COR-L47 (cell line): Measurements from ENCODE around the gene ARID3B.
A peak's percentile ranks its signal among the peaks of the same experiment; 100 is the strongest.
"Not testable (repeated sequence)": the region's sequence is repeated elsewhere in the genome, so short reads cannot be mapped to it uniquely, and the experiment has no call there.

Experiments used
- DNase-seq: peaks from one replicate; lab custom pipeline; 2025; lab: John Stamatoyannopoulos, UW

Gene ARID3B, protein sequence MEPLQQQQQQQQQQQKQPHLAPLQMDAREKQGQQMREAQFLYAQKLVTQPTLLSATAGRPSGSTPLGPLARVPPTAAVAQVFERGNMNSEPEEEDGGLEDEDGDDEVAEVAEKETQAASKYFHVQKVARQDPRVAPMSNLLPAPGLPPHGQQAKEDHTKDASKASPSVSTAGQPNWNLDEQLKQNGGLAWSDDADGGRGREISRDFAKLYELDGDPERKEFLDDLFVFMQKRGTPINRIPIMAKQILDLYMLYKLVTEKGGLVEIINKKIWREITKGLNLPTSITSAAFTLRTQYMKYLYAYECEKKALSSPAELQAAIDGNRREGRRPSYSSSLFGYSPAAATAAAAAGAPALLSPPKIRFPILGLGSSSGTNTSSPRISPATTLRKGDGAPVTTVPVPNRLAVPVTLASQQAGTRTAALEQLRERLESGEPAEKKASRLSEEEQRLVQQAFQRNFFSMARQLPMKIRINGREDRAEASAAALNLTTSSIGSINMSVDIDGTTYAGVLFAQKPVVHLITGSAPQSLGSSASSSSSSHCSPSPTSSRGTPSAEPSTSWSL

GRCh38 chr15:74540761-74541493 lies at the start of gene ARID3B:
Gene ARID3B, plus strand, starts transcription at chr15:74541220. Its CDS starts 2,717 bp downstream, at chr15:74543937.
- DNase-seq, result peak; percentile 97

DNA sequence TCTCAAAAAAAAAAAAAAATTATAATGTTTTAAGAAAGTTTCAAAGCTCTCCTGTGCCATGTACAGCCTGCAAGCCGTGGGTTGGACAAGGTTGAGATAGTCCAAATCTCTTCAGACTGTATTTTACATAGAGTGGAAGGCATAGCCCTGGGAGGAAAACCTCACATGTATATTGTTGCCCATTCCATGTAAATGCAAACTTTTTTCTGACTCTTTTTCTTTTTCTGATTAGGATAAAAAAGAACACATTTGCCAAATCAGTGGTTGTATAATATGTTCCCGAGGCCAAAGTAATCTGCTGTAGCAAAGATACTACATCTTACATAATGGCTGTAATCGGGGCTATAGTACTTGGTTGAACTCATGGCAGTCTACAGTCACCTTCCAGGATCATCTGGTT lies 44.4 kb upstream of the ARID3B start:
- DNase-seq, result no peak

- DNase-seq, result peak; percentile 91
Observed at GRCh38 chr15:74497584-74497983, 43.4 kb upstream of the ARID3B start.

DNA sequence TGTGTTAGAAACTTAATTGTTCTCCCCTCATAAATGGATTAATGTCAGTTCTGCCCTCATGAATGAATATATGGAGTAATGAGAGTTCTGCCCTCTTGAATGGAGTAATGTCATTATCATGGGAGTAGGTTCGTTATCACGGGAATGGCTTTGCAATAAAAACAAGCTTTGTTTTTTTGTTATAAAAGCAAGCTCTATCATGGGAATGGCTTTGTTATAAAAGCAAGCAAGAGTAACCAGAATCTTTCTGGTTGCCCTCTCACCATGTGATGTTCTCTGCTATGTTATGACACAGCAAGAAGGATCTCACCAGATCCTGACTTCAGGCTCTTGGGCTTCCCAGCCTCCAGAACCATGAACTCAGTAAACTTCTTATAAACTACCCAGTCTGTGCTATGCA lies 41.7 kb upstream of the ARID3B start:
- DNase-seq, result no peak

- DNase-seq, result no peak
Observed at GRCh38 chr15:74500401-74500800, 40.6 kb upstream of the ARID3B start.

- DNase-seq, result no peak
Observed at GRCh38 chr15:74502301-74502700, 38.7 kb upstream of the ARID3B start.

DNA sequence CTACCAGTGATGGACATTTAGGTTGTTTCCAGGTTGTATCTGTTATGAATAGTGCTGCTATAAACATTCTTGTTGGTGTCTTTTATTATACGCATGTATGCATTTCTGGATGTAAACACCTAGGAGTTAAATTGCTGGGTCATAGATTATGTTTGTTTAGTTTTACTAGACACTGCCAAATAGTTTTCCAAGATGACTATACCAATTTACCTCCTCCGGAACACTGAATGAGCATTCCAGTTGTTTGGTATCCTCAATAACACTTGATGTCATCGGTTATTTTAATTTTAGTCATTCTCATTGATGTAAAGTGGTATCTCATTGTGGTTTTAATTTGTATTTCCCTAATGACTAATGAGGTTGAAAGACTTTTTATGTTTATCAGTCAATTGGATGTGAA lies 36.6 kb upstream of the ARID3B start:
- DNase-seq, result no peak

- DNase-seq, result no peak
Observed at GRCh38 chr15:74504836-74505235, 36.2 kb upstream of the ARID3B start.

DNA sequence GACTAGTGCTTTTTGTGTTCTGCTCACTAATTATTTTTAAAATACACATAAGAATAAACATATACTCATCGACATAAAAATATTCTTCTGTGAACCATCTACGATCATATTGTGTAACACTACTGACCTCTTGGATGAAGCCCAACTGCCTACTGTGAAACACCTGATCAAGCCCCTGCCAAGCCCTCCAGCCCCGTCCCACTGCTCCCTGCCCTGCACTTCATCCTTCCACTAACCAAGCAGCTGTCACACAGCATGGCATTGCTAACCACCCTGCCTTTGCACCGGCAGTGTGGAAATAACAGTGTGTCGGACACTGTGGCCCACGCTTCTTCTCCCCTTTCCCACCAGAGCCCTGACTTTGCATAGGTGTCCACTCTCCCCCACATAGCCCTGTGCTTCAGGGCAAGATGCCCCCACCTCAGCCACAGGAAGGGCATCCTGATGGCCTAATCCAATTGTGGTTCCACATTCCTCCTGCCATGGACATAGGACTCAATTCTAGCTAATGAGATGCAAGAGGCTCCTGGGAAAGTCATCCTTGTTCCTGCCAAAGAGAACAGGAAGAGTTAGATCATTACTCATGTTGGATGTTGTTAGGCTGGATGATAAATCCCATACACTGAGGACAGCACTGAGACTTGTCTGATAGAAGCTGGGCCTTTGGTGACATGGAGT lies 35.0 kb upstream of the ARID3B start:
- no peak for DNase-seq

DNA sequence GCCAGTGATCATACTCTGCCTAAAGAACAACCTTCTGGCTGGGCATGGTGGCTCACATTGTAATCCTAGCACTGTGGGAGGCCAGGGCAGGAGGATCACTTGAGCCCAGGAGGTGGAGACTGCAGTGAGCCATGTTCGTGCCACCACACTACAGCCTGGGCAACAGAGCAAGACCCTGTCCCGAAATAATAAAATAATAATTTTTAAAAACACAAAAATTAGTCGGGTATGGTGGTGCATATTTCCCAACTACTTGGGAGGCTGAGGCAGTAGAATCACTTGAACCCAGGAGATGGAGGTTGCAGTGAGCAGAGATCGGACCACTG lies 34.5 kb upstream of the ARID3B start:
- no peak for DNase-seq

GRCh38 chr15:74511583-74511982 lies 29.4 kb upstream of the ARID3B start:
- no peak for DNase-seq

DNA sequence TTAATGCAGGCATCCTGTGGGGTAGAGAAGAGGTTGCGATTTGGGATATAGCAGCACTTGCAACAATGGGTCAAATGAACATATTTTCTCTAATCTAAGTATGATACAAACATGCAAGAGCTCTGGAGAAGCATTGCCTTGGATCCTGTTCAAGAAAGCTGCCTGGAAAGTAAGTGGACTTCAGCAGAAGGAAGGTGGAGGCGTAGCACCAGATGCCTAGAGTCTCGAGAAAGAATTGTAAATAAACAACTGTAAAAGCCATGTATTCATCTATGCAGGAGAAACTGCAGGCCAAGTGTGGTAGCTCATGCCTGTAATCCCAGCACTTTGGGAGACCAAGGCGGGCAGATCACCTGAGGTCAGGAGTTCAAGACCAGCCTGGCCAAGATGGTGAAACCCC lies 27.0 kb upstream of the ARID3B start:
- DNase-seq, result not testable (repeated sequence)

DNA sequence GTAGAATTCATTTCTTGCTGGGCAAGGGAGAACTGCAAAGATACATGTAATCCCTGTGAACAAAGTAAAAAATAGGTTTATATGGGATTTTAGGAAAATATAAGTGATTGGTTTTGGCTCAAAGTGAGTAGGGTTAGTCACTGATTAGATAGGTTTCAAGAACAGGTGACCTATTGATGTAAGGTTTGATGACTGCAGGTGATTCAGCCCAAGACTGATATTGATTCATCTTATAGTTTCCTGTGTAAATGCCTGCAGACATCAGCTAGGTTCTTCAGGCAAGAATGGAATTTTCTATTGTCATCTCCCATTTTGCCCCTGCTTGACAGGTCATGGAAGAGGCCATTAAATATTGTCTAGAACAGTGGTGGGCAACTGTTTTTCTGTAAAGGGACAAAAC lies 23.9 kb upstream of the ARID3B start:
- DNase-seq, result no peak

DNA sequence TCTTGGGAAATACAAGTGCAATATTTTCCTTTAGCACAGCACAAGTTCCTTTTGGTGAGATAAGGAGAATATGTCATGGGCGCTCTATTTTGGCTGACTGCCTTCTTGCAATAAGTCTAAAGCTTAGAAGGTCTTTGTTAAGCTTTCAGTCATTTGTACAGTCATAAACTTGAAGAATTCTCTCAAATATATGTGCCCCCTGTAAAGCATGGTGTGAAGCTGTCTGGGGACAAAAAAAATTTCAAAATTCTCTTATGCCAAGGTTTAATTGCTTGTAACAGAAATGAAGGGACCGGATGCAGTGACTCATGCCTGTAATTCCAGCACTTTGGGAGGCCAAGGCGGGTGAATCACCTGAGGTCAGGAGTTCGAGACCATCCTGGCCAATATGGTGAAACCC lies 21.7 kb upstream of the ARID3B start:
- DNase-seq, result no peak

DNA sequence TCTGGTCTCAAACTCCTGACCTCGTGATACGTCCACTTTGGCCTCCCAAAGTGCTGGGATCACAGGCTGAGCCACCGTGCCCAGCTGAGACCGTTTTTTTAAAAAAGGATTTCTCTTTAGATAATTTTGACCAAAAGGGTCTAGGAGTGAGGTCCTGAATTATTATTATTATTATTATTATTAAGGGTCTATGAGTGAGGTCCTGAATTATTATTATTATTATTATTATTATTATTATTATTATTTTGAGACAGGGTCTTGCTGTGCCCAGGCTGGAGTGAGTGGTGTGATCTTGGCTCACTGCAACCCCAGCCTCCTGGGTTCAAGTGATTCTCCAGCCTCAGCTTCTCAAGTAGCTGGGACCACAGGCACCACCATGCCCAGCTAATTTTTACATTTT lies 20.6 kb upstream of the ARID3B start:
- no peak for DNase-seq

DNA sequence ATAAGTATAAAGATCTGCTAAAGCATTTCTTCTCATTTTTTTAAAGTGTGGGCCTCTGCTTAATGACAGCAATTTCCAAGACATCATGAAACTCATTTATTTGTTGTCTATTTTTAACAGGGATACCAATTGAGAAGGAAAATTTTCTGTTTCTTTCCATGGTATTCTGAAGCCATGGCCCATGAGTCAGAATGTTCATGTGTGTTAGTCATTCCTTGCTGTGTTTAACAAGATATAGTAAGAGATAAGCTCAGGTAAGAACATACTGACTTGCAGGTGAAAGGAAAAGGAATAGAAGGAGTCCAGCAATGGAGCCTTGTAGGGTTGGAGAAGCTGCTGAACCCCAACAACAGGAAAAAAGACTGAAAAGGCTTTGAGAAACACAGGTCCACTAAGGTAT lies 17.0 kb upstream of the ARID3B start:
- DNase-seq, result no peak

- DNase-seq, result no peak
Observed at GRCh38 chr15:74525309-74525708, 15.7 kb upstream of the ARID3B start.

DNA sequence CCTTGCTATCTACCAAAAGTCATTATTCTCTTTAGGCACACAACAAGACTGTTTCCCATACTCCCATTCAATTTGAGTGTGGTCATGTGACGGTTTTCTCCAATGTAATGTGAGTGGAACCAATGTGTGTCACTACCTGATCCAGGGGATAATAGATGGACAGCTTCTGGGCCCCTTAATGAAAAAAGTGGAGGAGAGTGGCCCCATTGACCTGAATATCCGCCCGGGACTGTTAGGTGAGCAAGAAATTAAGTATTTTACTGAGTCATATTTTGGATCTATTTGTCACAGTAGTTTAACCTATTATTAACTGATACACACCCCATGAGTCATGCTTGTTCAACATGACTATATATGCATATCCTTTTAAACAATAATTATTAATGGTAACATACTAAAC lies 15.1 kb upstream of the ARID3B start:
- DNase-seq, result no peak

- no peak for DNase-seq
Observed at GRCh38 chr15:74528876-74529275, 12.1 kb upstream of the ARID3B start.

DNA sequence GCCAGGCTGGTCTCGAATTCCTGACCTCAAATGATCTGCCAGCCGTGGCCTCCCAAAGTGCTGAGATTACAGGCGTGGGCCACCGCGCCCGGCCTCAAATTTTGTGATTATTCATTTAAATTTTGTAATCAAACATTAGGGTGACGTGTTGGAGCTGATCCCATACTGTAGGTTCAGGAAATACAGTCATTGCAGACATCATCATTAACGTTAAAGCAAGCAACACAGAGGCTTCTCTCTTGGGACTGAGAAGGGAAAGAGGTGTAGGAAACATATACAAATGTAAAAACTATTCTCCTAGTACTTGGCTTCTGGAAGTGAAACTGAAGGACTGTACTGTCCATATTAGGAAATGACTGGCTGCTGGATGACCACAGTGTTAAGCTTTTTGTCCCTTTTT lies 11.1 kb upstream of the ARID3B start:
- no peak for DNase-seq

GRCh38 chr15:74530771-74531143 lies 10.3 kb upstream of the ARID3B start:
- DNase-seq, result no peak

DNA sequence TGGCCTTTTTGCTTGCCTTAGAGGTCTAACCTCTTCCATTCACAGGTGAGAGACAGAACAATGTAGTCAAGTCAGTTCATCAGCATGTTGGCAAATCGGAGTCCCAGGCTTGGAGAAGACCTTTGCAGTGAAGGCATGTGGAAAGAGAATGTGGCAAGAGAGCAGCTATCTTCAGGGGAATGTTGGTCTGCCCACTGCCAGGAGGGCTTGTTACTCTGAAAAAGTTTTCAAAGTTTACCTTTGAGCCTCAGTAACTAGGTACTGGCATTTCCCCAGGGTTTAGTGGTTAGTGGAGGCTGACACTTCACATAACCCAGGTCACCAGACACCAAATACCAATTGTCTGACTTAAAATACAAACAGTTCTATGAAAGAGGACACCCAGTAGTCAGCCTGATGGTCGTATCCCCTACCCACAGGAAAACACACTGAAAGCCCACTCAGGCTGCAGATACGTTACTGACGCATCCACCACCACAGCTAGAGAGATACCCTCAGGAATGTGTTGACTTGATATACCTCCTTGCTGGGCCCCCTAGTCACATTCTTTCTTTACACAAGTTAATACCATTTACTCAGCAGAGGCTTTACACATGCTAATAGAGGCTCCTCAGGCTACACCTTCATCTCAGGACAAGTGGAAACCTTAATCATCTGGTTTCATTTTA lies 9.7 kb upstream of the ARID3B start:
- DNase-seq, result no peak
